GM12878 (cell line): ENCODE measurements around the gene FBXL7.

Source experiments
- BCL3 ChIP-seq: IDR thresholded peaks from 2 replicates; pipeline ENCODE4 v1.6.1; 2011; ENCODE audit warnings: borderline replicate concordance, low read depth, mild to moderate bottlenecking, moderate library complexity, low read length; ENCODE audit not compliant: insufficient read depth, poor library complexity, severe bottlenecking
- EP300 ChIP-seq, 2 experiments: fragments of 150-350 bp in 1 of 2; IDR thresholded peaks; 2 replicates each; pipeline ENCODE4 v1.6.1; 2011 to 2012; ENCODE audit warnings: low read depth in 2 of 2, low read length in 2 of 2, borderline replicate concordance in 1 of 2, improper control_type of control experiment in 1 of 2, inconsistent platforms in 1 of 2; ENCODE audit not compliant: control insufficient read depth in 1 of 2
- HDAC6 ChIP-seq: fragments of 200-600 bp; sonication (generic); IDR thresholded peaks from one replicate; pipeline ENCODE4 v1.8.0; 2017; ENCODE audit warnings: antibody characterized with exemption; ENCODE audit not compliant: unreplicated experiment
- MXI1 ChIP-seq: fragments of 150-350 bp; IDR thresholded peaks from 2 replicates; pipeline ENCODE4 v1.6.1; 2011; ENCODE audit warnings: low read depth, mild to moderate bottlenecking, inconsistent platforms, low read length, improper control_type of control experiment
- PKNOX1 ChIP-seq: fragments of 450-650 bp; IDR thresholded peaks from 2 replicates; pipeline ENCODE4 v1.6.1; 2016; ENCODE audit warnings: mild to moderate bottlenecking
- RAD21 ChIP-seq: IDR thresholded peaks from 2 replicates; pipeline ENCODE4 v1.6.1; 2011; ENCODE audit warnings: mild to moderate bottlenecking, low read depth, low read length, moderate library complexity; ENCODE audit not compliant: insufficient read depth
- TAF1 ChIP-seq: IDR thresholded peaks from 2 replicates; pipeline ENCODE4 v1.6.1; 2011; ENCODE audit warnings: mild to moderate bottlenecking, low read depth, low read length, borderline replicate concordance
- TCF7 ChIP-seq: IDR thresholded peaks from 2 replicates; pipeline ENCODE4 v1.6.1; 2014; ENCODE audit warnings: antibody characterized with exemption, borderline replicate concordance

GRCh38 chr5:15887093-15887492, 387.1 kb downstream of the FBXL7 start:
- TF ChIP-seq RAD21, result no peak
- TF ChIP-seq EP300 (IDR thresholded peaks at IDR 0.05; ENCODE audit: borderline replicate concordance in 1 of 2, control insufficient read depth in 1 of 2, low read depth in 2 of 2, low read length in 2 of 2), result no peak
- TF ChIP-seq BCL3, result no peak
- no peak for TF ChIP-seq PKNOX1
- TF ChIP-seq TCF7, result no peak
- no peak for TF ChIP-seq MXI1
- no peak for TF ChIP-seq HDAC6
- TF ChIP-seq TAF1, result no peak
